Spleen (tissue), 11 donors: Measurements from ENCODE around the gene KDM3B. TPM values are rescaled to one million over a fixed set of nuclear protein-coding genes. Genes with fewer than 3 reads are reported as not detected.

Experiments
- DNase-seq: peaks from one replicate; pipeline ENCODE4 v3.0.0-alpha.2; 2020
- H3K27ac ChIP-seq, 8 donors: fragments of 200-600 bp; sonication (generic) in 7 of 8; 1 replicate in 4 of 8; 2 replicates in 4 of 8; pipeline versions ENCODE4 v1.5.0 to v1.8.0; 2016 to 2021; ENCODE audit warnings: inconsistent platforms in 4 of 8, mild to moderate bottlenecking in 4 of 8, moderate library complexity in 1 of 8
- H3K27me3 ChIP-seq, 7 donors: fragments of 200-600 bp; sonication (generic) in 6 of 7; replicated peaks in 1 of 7; 1 replicate in 4 of 7; 2 replicates in 3 of 7; pipeline versions ENCODE4 v1.5.0 to v1.8.0; 2016 to 2021; ENCODE audit warnings: inconsistent platforms in 3 of 7, mild to moderate bottlenecking in 1 of 7
- H3K36me3 ChIP-seq, 6 donors: fragments of 200-600 bp; sonication (generic) in 5 of 6; 1 replicate in 4 of 6; 2 replicates in 2 of 6; pipeline versions ENCODE4 v1.5.0 to v1.8.0; 2016 to 2021; ENCODE audit warnings: inconsistent platforms in 2 of 6
- H3K4me1 ChIP-seq, 6 donors: fragments of 200-600 bp; sonication (generic) in 5 of 6; 1 replicate in 3 of 6; 2 replicates in 3 of 6; pipeline versions ENCODE4 v1.5.0 to v1.8.0; 2016 to 2021; ENCODE audit warnings: inconsistent platforms in 3 of 6
- H3K4me3 ChIP-seq, 8 donors: fragments of 200-600 bp; sonication (generic) in 7 of 8; 1 replicate in 4 of 8; 2 replicates in 4 of 8; pipeline versions ENCODE4 v1.5.0 to v1.8.0; 2016 to 2021; ENCODE audit warnings: inconsistent platforms in 4 of 8, mild to moderate bottlenecking in 4 of 8, moderate library complexity in 2 of 8
- H3K9me3 ChIP-seq, 8 donors: fragments of 200-600 bp; sonication (generic) in 7 of 8; 1 replicate in 4 of 8; 2 replicates in 4 of 8; pipeline versions ENCODE4 v1.5.0 to v1.8.0; 2016 to 2021; ENCODE audit warnings: inconsistent platforms in 4 of 8
- POLR2A ChIP-seq, 3 donors: fragments of 450-650 bp; IDR thresholded peaks; one replicate each; pipeline ENCODE4 v1.5.1; 2017; ENCODE audit warnings: antibody characterized with exemption in 3 of 3, mild to moderate bottlenecking in 1 of 3
- POLR2AphosphoS5 ChIP-seq, 3 donors: sonication (generic); formaldehyde crosslinking; IDR thresholded peaks; one replicate each; pipeline ENCODE4 v1.5.1; 2017; ENCODE audit warnings: antibody characterized with exemption in 3 of 3
- WGBS, 5 donors: extraction: QIAGEN DNeasy Blood & Tissue Kit in 3 of 5; methylation state at CpG; one replicate each; pipeline versions ENCODE4 v1.1.5 to v1.1.7; 2013 to 2018; 5-methylcytosine and 5-hydroxymethylcytosine counted together
- intact Hi-C: fragments of 100-400 bp; cut with DNase I; formaldehyde crosslinking; loops from one replicate; pipeline ENCODE4 v1.15.0; 2023; ENCODE audit warnings: low total_unique reads
- polyA plus RNA-seq, 3 donors: library from polyadenylated mRNA; stranded (reverse); fragments of 200-250 nt; gene quantifications; one replicate each; pipeline ENCODE4 v1.2.1, GENCODE V29; 2013
- total RNA-seq, 7 donors: library from RNA; depleted of rRNA in 3 of 7; stranded (reverse); fragments of >200 nt in 3 of 7; fragmentation: NEBNext Ultra II Directional in 4 of 7; extraction: Animal tissue kit (Norgen Biotek cat#: 25700) in 4 of 7; gene quantifications; one replicate each; pipeline versions ENCODE4 v1.1.0 to v1.2.1, GENCODE V29; 2016 to 2021
- TF ChIP-seq, protein P1 (sequence below), 11 experiments: fragments of 200-600 bp in 7 of 11; fragments of 450-650 bp in 4 of 11; sonication (generic) in 4 of 11; IDR thresholded peaks in 8 of 11; conservative IDR thresholded peaks in 3 of 11; 1 replicate in 7 of 11; 2 replicates in 4 of 11; pipeline versions ENCODE4 v1.4.0 to v1.8.0; 2016 to 2021; ENCODE audit warnings: antibody characterized with exemption in 11 of 11, inconsistent platforms in 4 of 11, mild to moderate bottlenecking in 1 of 11
- donor health status: healthy with polysubstance abuse.
- donor health status: DM: no; HTN: no; CAD: no; lungs with moderate emphysema.
- donor health status: DM: no; HTN: no; CAD: no.
- donor health status: Bipolar disorder and iron deficiency.
- donor health status: healthy.
- donor health status: DM: no; HTN: no; CAD: no.
- donor health status: DM: yes; HTN: yes; CAD: no.

KDM3B gene
- total and polyA plus RNA-seq, 10 donors: 21.6 to 90.6 (median 75.1) TPM

DNA sequence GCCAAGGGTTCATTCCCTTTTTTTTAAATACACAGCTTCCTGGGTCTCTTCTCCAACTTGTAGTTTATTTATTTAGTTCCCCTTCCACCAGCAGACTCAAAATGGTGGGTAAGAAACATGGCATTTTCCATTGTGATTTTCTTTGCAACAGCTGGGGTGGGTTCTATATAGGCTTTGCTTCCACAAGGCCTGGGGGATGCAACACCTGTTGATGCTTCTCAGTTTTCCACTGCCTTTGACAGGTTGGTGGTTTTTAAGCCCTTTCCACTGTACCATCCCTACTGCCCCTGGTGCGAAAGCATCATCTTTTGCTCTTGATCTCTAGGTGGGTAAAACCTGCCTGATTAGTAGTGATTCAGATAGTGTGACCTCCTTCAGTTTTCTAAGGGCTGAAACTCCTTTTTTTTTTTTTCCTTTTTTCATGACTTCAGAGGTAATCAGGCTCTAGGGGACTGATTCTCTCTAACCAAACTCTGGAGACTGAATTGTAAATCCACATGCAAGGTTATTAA is 8.5 kb downstream of the KDM3B start:
- no peak for DNase-seq
- Histone ChIP-seq H3K27ac (peak overlapping the region in 2 of 8 donors; percentile 4 to 20), H3K27me3 (no peaks in the 10 kb centered on the region), H3K36me3 (peaks cover 0 to 34% (median 0%) of the 10 kb centered on the region in 6 donors), H3K4me1 (peaks cover 11 to 83% (median 41%) of the 10 kb centered on the region in 6 donors), H3K4me3 (no peak overlapping the region), H3K9me3 (no peaks in the 10 kb centered on the region)
- TF ChIP-seq POLR2AphosphoS5 (IDR thresholded peaks at IDR 0.05) (no peak), POLR2A (IDR thresholded peaks at IDR 0.05) (no peak)
- TF ChIP-seq, protein P1, sequence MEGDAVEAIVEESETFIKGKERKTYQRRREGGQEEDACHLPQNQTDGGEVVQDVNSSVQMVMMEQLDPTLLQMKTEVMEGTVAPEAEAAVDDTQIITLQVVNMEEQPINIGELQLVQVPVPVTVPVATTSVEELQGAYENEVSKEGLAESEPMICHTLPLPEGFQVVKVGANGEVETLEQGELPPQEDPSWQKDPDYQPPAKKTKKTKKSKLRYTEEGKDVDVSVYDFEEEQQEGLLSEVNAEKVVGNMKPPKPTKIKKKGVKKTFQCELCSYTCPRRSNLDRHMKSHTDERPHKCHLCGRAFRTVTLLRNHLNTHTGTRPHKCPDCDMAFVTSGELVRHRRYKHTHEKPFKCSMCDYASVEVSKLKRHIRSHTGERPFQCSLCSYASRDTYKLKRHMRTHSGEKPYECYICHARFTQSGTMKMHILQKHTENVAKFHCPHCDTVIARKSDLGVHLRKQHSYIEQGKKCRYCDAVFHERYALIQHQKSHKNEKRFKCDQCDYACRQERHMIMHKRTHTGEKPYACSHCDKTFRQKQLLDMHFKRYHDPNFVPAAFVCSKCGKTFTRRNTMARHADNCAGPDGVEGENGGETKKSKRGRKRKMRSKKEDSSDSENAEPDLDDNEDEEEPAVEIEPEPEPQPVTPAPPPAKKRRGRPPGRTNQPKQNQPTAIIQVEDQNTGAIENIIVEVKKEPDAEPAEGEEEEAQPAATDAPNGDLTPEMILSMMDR (IDR thresholded peaks at IDR 0.05 in 8 of 11, conservative IDR thresholded peaks at IDR 0.05 in 3 of 11): no peak
- 81 to 97% (median 93%) methylated on average over 1 of the region's 1 CpG for whole genome bisulfite sequencing, 5 donors
- intact Hi-C loops: no loop called here

DNA sequence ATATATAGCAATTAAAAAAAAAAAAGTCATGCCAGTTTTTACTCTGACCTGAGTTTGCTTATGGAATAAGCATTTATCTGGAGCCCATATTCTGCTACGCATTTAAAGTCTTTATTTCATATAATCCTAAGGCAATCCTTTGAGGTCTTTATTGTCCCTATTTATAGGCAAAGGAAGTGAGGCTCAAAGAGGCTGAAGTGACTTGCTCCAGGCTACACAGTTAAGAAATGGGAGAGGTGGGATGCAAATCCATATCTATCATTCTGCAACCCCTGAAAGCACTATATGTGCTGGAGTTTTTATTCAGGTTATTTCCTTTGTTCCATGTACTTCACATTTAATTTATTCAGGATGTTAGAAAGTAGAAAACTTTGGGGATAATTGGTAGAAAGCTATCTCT is 12.1 kb downstream of the KDM3B start:
- Histone ChIP-seq H3K27ac (no peak overlapping the region), H3K4me3 (no peak overlapping the region), H3K4me1 (peaks cover 20 to 96% (median 61%) of the 10 kb centered on the region in 6 donors), H3K27me3 (no peaks in the 10 kb centered on the region), H3K36me3 (peaks cover 0 to 15% (median 0%) of the 10 kb centered on the region in 6 donors), H3K9me3 (no peaks in the 10 kb centered on the region)
- WGBS, 5 donors: 95 to 100% (median 100%) methylated on average over 1 of the region's 1 CpG
- DNase-seq: no peak
- TF ChIP-seq POLR2A (IDR thresholded peaks at IDR 0.05) (no peak), POLR2AphosphoS5 (IDR thresholded peaks at IDR 0.05) (no peak)
- TF ChIP-seq, protein P1 (IDR thresholded peaks at IDR 0.05 in 8 of 11, conservative IDR thresholded peaks at IDR 0.05 in 3 of 11): no peak
- intact Hi-C loops: no loop called here

DNA sequence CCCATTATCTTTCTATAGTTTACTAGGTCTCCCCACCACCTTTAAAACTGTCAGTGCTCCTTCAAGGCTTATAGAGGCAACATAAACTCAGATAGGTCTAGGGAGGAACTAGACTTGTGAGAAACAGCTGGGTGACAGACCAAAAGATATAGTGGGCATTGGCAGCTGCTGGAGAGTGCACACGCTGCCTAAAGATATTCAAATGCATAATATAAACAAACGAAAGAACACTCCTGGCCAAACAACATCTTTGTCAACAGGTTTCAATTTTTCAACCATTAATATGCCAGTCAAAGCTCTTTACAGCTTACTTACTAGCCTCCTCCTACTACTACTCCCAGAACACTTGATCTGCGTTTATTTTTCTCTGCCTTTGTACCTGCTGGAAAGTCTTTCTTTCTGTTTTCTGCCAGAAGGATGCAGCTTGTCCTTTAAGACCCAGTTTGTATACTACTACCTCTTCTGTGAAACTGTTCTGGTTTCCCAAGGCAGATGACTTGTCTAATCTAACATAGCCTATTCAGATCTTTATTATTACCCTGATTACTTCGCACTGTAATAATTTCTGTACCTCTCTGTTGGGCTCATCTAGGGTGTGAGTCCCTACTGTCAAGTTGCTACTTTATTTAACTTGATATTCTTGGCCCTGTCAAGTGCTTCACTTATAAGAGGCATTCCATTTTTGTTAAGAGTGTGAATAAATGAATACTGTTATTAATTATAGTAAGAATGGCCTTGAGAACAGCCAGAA is 14.3 kb downstream of the KDM3B start:
- WGBS, 5 donors: 76 to 85% (median 82%) methylated on average over 4 of the region's 4 CpGs
- intact Hi-C loops: no loop called here

More for the DNA sequence above, 14.3 kb downstream of the KDM3B start:
- Histone ChIP-seq H3K36me3 (peaks cover 0 to 13% (median 0%) of the 10 kb centered on the region in 6 donors), H3K27ac (peak overlapping the region in 3 of 8 donors; percentile 3 to 35 (median 9)), H3K4me3 (no peak overlapping the region), H3K9me3 (no peaks in the 10 kb centered on the region), H3K27me3 (no peaks in the 10 kb centered on the region), H3K4me1 (peaks cover 17 to 97% (median 67%) of the 10 kb centered on the region in 6 donors)
- TF ChIP-seq POLR2AphosphoS5 (IDR thresholded peaks at IDR 0.05) (no peak), POLR2A (IDR thresholded peaks at IDR 0.05) (no peak)
- TF ChIP-seq, protein P1 (IDR thresholded peaks at IDR 0.05 in 8 of 11, conservative IDR thresholded peaks at IDR 0.05 in 3 of 11): no peak
- DNase-seq: no peak
